ENCODE results near the gene PSPH.
"Not testable (repeated sequence)": the region's sequence is repeated elsewhere in the genome, so short reads cannot be mapped to it uniquely, and the experiment has no call there.

- not testable (repeated sequence) for TF ChIP-seq POLR2AphosphoS5 (IDR thresholded peaks at IDR 0.05; ENCODE audit: low read depth, low read length); CTCF (IDR thresholded peaks at IDR 0.05); FOXM1 (IDR thresholded peaks at IDR 0.05; ENCODE audit: low read depth); TAF1 (IDR thresholded peaks at IDR 0.05; ENCODE audit: borderline replicate concordance, low read depth, low read length); YY1 (IDR thresholded peaks at IDR 0.05; ENCODE audit: low read depth)
Measured at GRCh38 chr7:56032578-56032977, 18.7 kb downstream of the PSPH start.
